Measurements from ENCODE around the gene CPZ.

- TF ChIP-seq EZH2 (IDR thresholded peaks at IDR 0.05; ENCODE audit: borderline replicate concordance, insufficient read depth, low read depth, low read length, poor library complexity, severe bottlenecking) (no peak), CTCF (IDR thresholded peaks at IDR 0.05) (no peak)
Measured at GRCh38 chr4:8579526-8580320, 12.8 kb upstream of the CPZ start.
